ENCODE measurements around the gene CAP2.

CAP2 gene

DNA sequence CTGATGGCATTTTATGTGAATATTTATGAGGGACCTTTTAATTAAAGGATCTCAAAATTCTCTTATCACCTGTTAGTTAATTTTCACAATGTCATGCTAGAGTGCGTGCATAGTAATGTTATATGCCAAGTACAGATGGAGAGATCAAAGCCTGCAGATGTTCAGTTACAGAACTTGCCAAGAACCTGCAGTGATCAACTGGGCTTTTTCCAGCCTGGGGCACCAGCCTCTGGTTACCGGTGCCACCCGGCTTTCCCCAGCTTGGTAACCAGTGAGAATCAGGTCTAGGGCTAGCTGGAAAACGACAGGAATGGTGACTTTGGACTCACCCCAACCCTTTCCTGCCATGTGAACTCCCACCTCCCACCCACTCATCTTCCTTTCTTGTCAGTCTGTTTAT is 91.8 kb downstream of the CAP2 start:
- DNase-seq (ENCODE audit: low read depth): no peak
- TF ChIP-seq, protein P1, sequence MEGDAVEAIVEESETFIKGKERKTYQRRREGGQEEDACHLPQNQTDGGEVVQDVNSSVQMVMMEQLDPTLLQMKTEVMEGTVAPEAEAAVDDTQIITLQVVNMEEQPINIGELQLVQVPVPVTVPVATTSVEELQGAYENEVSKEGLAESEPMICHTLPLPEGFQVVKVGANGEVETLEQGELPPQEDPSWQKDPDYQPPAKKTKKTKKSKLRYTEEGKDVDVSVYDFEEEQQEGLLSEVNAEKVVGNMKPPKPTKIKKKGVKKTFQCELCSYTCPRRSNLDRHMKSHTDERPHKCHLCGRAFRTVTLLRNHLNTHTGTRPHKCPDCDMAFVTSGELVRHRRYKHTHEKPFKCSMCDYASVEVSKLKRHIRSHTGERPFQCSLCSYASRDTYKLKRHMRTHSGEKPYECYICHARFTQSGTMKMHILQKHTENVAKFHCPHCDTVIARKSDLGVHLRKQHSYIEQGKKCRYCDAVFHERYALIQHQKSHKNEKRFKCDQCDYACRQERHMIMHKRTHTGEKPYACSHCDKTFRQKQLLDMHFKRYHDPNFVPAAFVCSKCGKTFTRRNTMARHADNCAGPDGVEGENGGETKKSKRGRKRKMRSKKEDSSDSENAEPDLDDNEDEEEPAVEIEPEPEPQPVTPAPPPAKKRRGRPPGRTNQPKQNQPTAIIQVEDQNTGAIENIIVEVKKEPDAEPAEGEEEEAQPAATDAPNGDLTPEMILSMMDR (IDR thresholded peaks at IDR 0.05; ENCODE audit: low read length, missing control alignments): no peak
- H3K4me3 ChIP-seq (replicated peaks; ENCODE audit: low read depth, low read length): no peak overlapping the region

DNA sequence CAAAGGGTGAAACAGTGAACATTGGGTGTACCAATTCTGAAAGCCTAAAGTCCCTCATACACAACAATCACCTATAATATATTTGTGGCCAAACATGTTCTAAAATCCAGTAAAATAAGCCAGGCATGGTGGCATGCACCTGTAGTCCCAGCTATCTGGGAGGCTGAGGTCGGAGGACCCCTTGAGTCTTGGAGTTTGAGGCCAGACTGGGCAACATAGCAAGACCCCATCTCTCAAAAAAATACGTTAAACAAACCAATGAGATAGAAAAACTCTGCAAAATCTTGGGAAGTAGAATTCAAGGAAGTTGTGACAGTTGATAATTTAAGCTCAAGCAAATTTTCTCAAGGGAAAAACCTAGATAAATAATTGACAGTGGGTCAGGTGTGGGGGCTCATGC is 92.6 kb downstream of the CAP2 start:
- no peak overlapping the region for H3K4me3 ChIP-seq (replicated peaks; ENCODE audit: low read depth, low read length)
- TF ChIP-seq, protein P1 (IDR thresholded peaks at IDR 0.05; ENCODE audit: low read length, missing control alignments): no peak
- DNase-seq (ENCODE audit: low read depth): no peak

DNA sequence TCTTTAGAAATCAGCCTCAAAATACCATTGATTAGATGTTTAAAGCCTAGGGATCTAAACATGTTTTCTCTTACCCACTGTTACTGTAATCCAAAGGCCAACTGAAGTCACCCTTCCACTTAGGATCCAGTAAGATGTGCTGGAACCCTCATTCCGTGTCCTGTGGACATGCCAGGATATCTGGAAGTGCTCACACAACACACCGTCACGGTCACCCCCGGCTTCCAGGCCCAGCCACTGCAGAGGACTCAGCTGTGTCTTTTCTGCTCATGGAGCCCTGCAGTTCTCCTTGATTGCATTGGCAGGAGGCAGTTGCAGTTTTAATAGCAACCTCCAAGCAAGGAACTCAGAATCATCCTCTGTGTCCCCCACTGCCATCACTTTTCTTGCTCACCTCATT is 93.3 kb downstream of the CAP2 start:
- TF ChIP-seq, protein P1 (IDR thresholded peaks at IDR 0.05; ENCODE audit: low read length, missing control alignments): no peak
- no peak overlapping the region for H3K4me3 ChIP-seq (replicated peaks; ENCODE audit: low read depth, low read length)

DNA sequence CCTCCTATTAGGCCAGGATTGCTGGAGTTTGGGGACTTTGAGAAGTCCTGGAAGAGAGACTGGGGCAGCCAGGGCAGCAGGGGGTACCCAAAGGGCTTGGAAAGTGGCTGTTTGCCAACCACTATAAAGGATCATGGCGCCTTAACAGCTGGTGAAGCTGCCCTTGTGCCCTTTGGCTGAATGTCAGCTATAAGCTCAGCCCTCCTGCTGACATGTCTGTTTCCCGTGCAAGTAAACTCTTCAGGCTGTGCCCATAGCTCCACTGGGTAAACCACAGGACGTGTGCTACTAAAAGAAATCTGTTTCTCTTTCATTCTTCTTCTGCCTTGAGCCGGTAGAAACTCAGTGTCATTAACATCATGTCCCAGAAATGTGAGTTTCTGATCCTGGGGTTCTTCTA is 97.3 kb downstream of the CAP2 start:
- no peak for DNase-seq (ENCODE audit: low read depth)
- no peak overlapping the region for H3K4me3 ChIP-seq (replicated peaks; ENCODE audit: low read depth, low read length)
- TF ChIP-seq, protein P1 (IDR thresholded peaks at IDR 0.05; ENCODE audit: low read length, missing control alignments): no peak

More for the DNA sequence above, 93.3 kb downstream of the CAP2 start:
- no peak for DNase-seq (ENCODE audit: low read depth)

DNA sequence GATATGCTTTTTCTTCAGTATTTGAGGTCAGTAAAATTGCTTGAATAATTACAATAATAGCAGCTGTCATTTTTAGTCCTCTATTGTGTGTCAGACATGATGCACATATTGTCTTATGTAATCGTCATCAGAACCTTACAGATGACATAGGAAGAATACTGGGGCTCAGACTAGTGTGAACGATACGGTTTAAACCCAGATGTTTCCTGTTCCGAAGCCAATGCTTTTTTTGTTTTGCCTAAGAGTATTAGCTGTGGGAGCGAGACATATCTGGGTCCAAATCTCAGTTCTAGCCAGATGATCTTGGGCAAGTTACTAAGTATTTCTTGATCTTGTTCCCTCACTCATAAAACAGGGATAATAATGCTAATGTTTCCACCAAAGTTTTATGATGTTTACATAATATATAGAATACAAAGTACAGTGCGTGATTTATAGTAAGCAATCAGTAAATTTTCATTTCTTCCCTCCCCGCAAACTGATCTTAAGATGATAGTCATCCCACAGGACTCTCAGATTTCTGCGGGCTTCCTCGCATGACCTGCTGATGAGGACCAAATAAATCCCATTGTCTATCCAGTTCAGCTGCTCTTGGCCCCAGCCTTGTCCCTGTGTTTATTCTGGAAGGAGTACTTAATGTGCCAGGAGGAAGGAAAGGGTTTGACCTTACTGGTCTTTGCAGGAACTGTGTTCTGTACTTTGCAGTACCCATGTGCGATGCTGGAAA is 98.2 kb downstream of the CAP2 start:
- H3K4me3 ChIP-seq (replicated peaks; ENCODE audit: low read depth, low read length): no peak overlapping the region
- DNase-seq (ENCODE audit: low read depth): no peak
- TF ChIP-seq, protein P1 (IDR thresholded peaks at IDR 0.05; ENCODE audit: low read length, missing control alignments): no peak

DNA sequence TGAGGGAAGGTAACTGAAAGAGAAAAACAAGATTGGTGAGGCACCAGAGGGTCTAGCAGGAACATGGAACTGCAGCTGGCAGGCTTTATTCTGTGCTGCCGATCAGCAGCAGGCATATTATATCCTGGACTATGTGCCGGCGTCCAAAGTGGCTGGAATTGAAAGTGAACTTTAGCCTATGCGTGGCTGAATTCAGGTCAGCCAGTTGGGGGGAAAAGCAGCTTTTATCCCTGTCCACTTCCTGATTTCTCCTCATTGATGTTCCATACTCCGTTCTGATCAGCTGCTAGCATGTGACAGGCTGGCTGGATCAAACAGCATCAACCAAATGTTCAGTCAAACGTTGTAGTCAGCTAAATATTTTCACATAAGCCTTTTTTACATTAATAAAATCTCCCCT is 99.0 kb downstream of the CAP2 start:
- no peak overlapping the region for H3K4me3 ChIP-seq (replicated peaks; ENCODE audit: low read depth, low read length)
- DNase-seq (ENCODE audit: low read depth): no peak
- TF ChIP-seq, protein P1 (IDR thresholded peaks at IDR 0.05; ENCODE audit: low read length, missing control alignments): no peak

DNA sequence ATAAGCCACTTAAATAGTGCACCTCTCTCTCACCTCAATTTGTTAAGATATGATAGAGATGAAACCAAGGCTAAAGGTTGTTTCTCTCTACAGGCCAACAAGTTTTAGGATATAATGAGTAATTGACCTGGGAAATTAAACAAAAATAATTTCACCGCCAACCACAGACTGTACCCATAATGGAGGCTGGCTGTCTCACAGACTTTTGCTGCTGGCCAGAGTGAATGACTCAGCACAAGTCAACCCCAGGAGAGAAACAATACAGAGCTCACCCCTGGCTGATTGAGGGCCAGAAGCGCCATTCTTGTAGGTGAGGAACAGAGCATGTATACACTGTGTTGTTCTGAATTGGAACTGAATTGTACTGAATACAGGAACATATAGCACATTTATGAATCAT is 99.9 kb downstream of the CAP2 start:
- DNase-seq (ENCODE audit: low read depth): peak; percentile 58
- TF ChIP-seq, protein P1 (IDR thresholded peaks at IDR 0.05; ENCODE audit: low read length, missing control alignments): no peak
- no peak overlapping the region for H3K4me3 ChIP-seq (replicated peaks; ENCODE audit: low read depth, low read length)
